ENCODE measurements around the gene STPG2.

STPG2 gene

DNA sequence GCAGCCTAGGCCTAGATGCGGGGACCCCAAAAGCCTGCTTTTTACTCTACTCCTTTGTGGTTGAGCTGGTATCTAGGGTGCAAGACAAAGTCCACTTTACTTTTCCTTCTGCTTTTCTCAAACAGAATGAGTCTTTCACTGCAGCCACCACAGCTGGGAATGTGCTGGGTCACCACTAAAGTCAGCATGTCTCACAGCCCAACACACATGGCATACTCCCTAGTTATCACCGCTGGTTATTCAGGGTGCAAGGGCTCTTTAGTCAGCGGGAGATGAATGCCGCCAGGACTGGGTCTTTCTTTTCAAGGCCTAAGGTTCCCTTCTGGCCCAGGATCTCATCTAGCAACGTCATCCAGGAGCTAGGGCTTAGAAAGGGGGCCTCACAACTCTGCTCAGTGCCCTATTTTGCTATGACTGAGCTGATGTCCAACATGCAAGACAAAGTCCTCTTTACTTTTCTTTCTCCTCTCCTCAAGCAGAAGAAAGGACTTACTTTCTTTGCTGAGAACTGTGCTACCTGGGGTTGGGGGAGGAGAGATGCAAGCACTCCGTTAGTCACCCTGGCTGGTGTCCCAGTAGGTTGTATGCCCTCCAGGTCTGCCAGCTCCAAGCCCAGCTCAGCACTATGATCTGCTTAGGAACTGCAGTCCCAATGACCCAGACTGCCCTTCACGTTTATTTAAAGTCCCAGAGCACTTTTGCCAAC is 22.9 kb upstream of the STPG2 start:
- H3K4me3 ChIP-seq (ENCODE audit: low read depth, low read length) = no peak overlapping the region
- TF ChIP-seq CTCF (conservative IDR thresholded peaks at IDR 0.05; ENCODE audit: low read depth, low read length) = no peak
- DNase-seq (ENCODE audit: low read depth) = peak; percentile 4

GRCh38 chr4:98162696-98163095 is 19.4 kb upstream of the STPG2 start:
- TF ChIP-seq CTCF (conservative IDR thresholded peaks at IDR 0.05; ENCODE audit: low read depth, low read length) = no peak
- H3K4me3 ChIP-seq (ENCODE audit: low read depth, low read length) = no peak overlapping the region
- DNase-seq (ENCODE audit: low read depth) = no peak

- no peak overlapping the region for H3K4me3 ChIP-seq (ENCODE audit: low read depth, low read length)
- DNase-seq (ENCODE audit: low read depth) = peak; percentile 11
- no peak for TF ChIP-seq CTCF (conservative IDR thresholded peaks at IDR 0.05; ENCODE audit: low read depth, low read length)
Measured at GRCh38 chr4:98151145-98151924, 8.1 kb upstream of the STPG2 start.

DNA sequence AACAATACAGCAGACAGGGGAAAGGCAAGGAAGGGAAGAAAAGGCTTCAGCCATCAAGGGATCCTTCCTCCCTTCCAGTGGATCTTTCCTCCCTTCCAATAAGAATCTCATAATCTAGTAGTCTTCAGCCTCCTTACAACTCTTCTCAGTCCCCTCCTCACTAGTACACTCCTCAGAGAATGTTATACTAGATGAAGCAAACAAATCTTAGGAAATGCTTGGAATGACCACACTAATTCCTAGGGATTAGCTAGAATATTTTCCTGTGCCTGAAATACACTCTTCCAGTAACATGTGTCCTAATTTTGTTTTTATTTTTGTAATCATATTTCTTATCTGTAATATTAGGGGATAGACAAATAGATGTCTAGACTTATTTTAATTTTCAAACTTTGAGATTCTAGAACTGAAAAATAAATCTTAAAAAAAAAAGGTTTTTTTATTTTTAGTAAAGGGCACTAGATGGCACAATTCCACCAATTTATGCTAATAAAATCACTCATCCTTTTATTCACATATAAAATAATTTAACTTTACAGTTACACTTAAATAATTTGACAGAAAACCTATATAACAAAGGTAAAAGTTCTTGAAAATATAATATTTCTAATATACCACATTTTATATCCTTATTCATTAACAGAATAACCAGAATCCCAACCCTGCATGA is 7.0 kb upstream of the STPG2 start:
- H3K4me3 ChIP-seq (ENCODE audit: low read depth, low read length) = no peak overlapping the region
- TF ChIP-seq CTCF (conservative IDR thresholded peaks at IDR 0.05; ENCODE audit: low read depth, low read length) = peak; percentile 18
- DNase-seq (ENCODE audit: low read depth) = peak; percentile 42

DNA sequence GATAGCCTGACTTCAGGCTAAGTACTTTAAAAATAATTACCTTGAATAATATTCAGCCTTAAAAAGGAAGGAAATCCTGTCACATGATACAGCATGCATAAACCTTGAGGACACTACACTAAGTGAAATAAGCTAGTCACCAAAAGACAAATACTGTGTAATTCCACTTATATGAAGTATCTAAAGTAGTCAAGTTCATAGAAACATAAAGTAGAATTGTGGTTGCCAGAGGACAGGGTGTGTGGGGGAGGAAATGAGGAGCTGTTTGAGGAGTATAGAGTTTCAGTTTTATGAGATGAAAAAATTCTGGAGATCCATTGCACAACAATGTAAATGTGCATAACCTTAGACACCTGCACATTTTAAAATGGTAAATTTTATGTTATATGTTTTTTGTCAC is 5.6 kb upstream of the STPG2 start:
- H3K4me3 ChIP-seq (ENCODE audit: low read depth, low read length) = no peak overlapping the region
- DNase-seq (ENCODE audit: low read depth) = peak; percentile 23
- TF ChIP-seq CTCF (conservative IDR thresholded peaks at IDR 0.05; ENCODE audit: low read depth, low read length) = no peak

DNA sequence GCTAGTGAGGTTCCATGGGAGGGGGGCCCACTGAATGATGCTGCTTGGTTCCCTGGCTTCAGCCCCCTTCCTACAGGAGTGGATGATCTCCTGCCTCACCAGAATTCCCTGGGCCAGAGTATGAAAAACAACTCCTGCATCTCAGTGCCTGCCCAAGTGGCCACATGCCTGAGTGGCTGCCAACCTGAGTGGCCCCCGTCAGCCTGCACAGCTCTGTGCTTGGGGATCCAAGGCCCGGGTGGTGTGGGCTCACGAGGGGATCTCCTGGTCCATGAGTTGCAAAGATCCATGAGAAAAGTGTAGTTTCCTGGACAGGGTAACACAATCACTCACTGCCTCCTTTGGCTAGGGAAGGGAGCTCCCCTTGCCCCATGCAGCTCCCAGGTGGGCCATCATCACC is 17.1 kb downstream of the STPG2 start:
- H3K4me3 ChIP-seq (ENCODE audit: low read depth, low read length) = no peak overlapping the region
- TF ChIP-seq CTCF (conservative IDR thresholded peaks at IDR 0.05; ENCODE audit: low read depth, low read length) = no peak

More for the DNA sequence above, 17.1 kb downstream of the STPG2 start:
- no peak for DNase-seq (ENCODE audit: low read depth)

Data from choroid plexus epithelial cell (primary cell).